K562 (cell line): Measurements from ENCODE around the gene PPP6R1. TPM values are rescaled to one million over a fixed set of nuclear protein-coding genes. Genes with fewer than 3 reads are reported as not detected.

Source experiments
- CBX8 ChIP-seq: fragments of 200-600 bp; sonication (generic); IDR thresholded peaks from 2 replicates; pipeline ENCODE4 v1.6.1; 2012; ENCODE audit warnings: borderline replicate concordance, mixed run types, low read depth, mild to moderate bottlenecking, moderate library complexity, mixed read lengths, low read length, control low read depth, inconsistent platforms; ENCODE audit not compliant: poor library complexity, severe bottlenecking; ENCODE audit errors: extremely low read depth
- CHCHD3 ChIP-seq: fragments of 250-450 bp; sonication (Bioruptor Pico); IDR thresholded peaks from 2 replicates; pipeline ENCODE4 v2.1.2; 2022; ENCODE audit warnings: mild to moderate bottlenecking
- ELK3 ChIP-seq: fragments of 450-650 bp; formaldehyde crosslinking; IDR thresholded peaks from 2 replicates; pipeline ENCODE4 v1.4.0; 2020; ENCODE audit warnings: mild to moderate bottlenecking
- ESRRB ChIP-seq: fragments of 250-450 bp; sonication (Bioruptor Pico); IDR thresholded peaks from 2 replicates; pipeline ENCODE4 v1.5.0; 2020; ENCODE audit warnings: mild to moderate bottlenecking, moderate library complexity, borderline replicate concordance
- FUS ChIP-seq: fragments of 200-400 bp; formaldehyde crosslinking; optimal IDR thresholded peaks from 2 replicates; pipeline ENCODE3; 2017; ENCODE audit warnings: low read depth, low read length
- GTF2A2 ChIP-seq: IDR thresholded peaks from 2 replicates; pipeline ENCODE4 v1.6.1; 2016; ENCODE audit warnings: mild to moderate bottlenecking, missing genetic modification characterization, missing compliant biosample characterization
- HMG20B ChIP-seq: fragments of 250-450 bp; sonication (Bioruptor Pico); IDR thresholded peaks from 2 replicates; pipeline ENCODE4 v1.5.0; 2021; ENCODE audit warnings: mild to moderate bottlenecking
- MIER1 ChIP-seq: fragments of 450-650 bp; IDR thresholded peaks from 2 replicates; pipeline ENCODE4 v1.6.1; 2016; ENCODE audit warnings: antibody characterized with exemption, mild to moderate bottlenecking, low read depth
- NKRF ChIP-seq: fragments of 450-650 bp; IDR thresholded peaks from 2 replicates; pipeline ENCODE4 v1.6.1; 2016; ENCODE audit warnings: borderline replicate concordance
- RBFOX2 ChIP-seq: fragments of 200-400 bp; formaldehyde crosslinking; IDR thresholded peaks from 2 replicates; pipeline ENCODE4 v1.6.1; 2017; ENCODE audit warnings: low read depth, mild to moderate bottlenecking, low read length, moderate library complexity
- RUNX1 ChIP-seq: sonication (generic); IDR thresholded peaks from 2 replicates; pipeline ENCODE4 v1.6.1; 2016; ENCODE audit warnings: antibody characterized with exemption, low read depth
- SRSF7 ChIP-seq: fragments of 200-400 bp; formaldehyde crosslinking; optimal IDR thresholded peaks from 2 replicates; pipeline ENCODE3; 2017; ENCODE audit warnings: mild to moderate bottlenecking, low read depth, low read length
- TCF7L2 ChIP-seq: fragments of 150-350 bp; IDR thresholded peaks from 2 replicates; pipeline ENCODE4 v1.6.1; 2016; ENCODE audit warnings: low read depth, mild to moderate bottlenecking, low read length, moderate library complexity
- ZBTB49 ChIP-seq: sonication (generic); formaldehyde crosslinking; IDR thresholded peaks from 2 replicates; pipeline ENCODE4 v1.8.0; 2022; ENCODE audit warnings: missing genetic modification reagents, mild to moderate bottlenecking, borderline replicate concordance
- ZFPM2 ChIP-seq: fragments of 250-450 bp; sonication (Bioruptor Pico); IDR thresholded peaks from 2 replicates; pipeline ENCODE4 v1.5.1; 2022; ENCODE audit warnings: mild to moderate bottlenecking
- ZHX1 ChIP-seq: fragments of 150-350 bp; conservative IDR thresholded peaks from 2 replicates; pipeline ENCODE4 v1.6.1; 2014; ENCODE audit warnings: low read length
- ZNF212 ChIP-seq: fragments of 450-650 bp; formaldehyde crosslinking; IDR thresholded peaks from 2 replicates; pipeline ENCODE4 v1.4.0; 2020; ENCODE audit warnings: mild to moderate bottlenecking
- ZNF445 ChIP-seq: fragments of 250-450 bp; sonication (Bioruptor Pico); IDR thresholded peaks from 2 replicates; pipeline ENCODE4 v1.4.0; 2020; ENCODE audit warnings: low read depth, mild to moderate bottlenecking, moderate library complexity
- ZNF551 ChIP-seq: fragments of 250-450 bp; sonication (Bioruptor Pico); IDR thresholded peaks from 2 replicates; pipeline ENCODE4 v1.5.0; 2021; ENCODE audit warnings: mild to moderate bottlenecking, moderate library complexity
- ZNF830 ChIP-seq: fragments of 250-450 bp; sonication (Bioruptor Pico); IDR thresholded peaks from 2 replicates; pipeline ENCODE4 v1.5.0; 2021; ENCODE audit warnings: mild to moderate bottlenecking
- ZSCAN29 ChIP-seq: fragments of 450-650 bp; IDR thresholded peaks from 2 replicates; pipeline ENCODE4 v1.6.1; 2017
- polyA plus RNA-seq, 8 experiments: library from polyadenylated mRNA; depleted of rRNA in 4 of 8; stranded (reverse) in 5 of 8; unstranded in 3 of 8; fragments of >200 nt; fragmentation: Nextera tagmentation in 2 of 8; fragmentation: Illumina TruSeq in 1 of 8; extraction: Ambion mirVana in 2 of 8; extraction: Trizol in 1 of 8; gene quantifications; 2 replicates each; pipeline versions ENCODE4 v1.2.1 to v1.2.3, GENCODE V29; 2011 to 2014; ENCODE audit warnings: inconsistent platforms in 1 of 8, missing spikeins in 1 of 8
- total RNA-seq, 7 experiments: library from RNA; depleted of rRNA in 6 of 7; stranded (reverse); fragments of >200 nt in 6 of 7; fragmentation: Illumina TruSeq in 2 of 7; extraction: Trizol in 2 of 7; gene quantifications; 2 replicates each; pipeline versions ENCODE4 v1.2.1 to v1.2.3, GENCODE V29; 2011 to 2021; ENCODE audit warnings: low replicate concordance in 1 of 7

Gene PPP6R1
- total and polyA plus RNA-seq, 9 of the 15 experiments (the other 6 are each of a cell fraction or from before 2014, with no cell fraction given): 0.48 to 135 (median 37.2) TPM

GRCh38 chr19:55206664-55207500 is 51.9 kb downstream of the PPP6R1 start (continued):
- TF ChIP-seq HMG20B (CRISPR knock-in tag) (no peak), ZNF830 (CRISPR knock-in tag) (no peak), SRSF7 (no peak), ZSCAN29 (no peak), ZNF445 (CRISPR knock-in tag) (no peak), NKRF (0 out of 2 replicates have a peak, but pooled peaks have one; percentile 38), ZHX1 (no peak), RBFOX2 (peak; percentile 93), CBX8 (no peak), TCF7L2 (no peak), CHCHD3 (CRISPR knock-in tag) (no peak), MIER1 (no peak), ZBTB49 (CRISPR knock-in tag) (no peak), FUS (no peak), ESRRB (CRISPR knock-in tag) (no peak), ZNF212 (CRISPR knock-in tag) (no peak), ELK3 (CRISPR knock-in tag) (no peak), GTF2A2 (tag) (no peak), RUNX1 (no peak; the same call in 1 of the 2 replicates), ZFPM2 (CRISPR knock-in tag) (no peak), ZNF551 (no peak)
